ENCODE measurements around the gene DDX24.

DDX24 gene

GRCh38 chr14:94125659-94126418 is 44.8 kb upstream of the DDX24 start:
- TF ChIP-seq CTCF (IDR thresholded peaks at IDR 0.05), result no peak

- TF ChIP-seq CTCF (IDR thresholded peaks at IDR 0.05), result no peak
These were observed 43.8 kb upstream of the DDX24 start for GRCh38 chr14:94124582-94125377.

GRCh38 chr14:94123868-94124267 is 42.9 kb upstream of the DDX24 start:
- no peak for TF ChIP-seq CTCF (IDR thresholded peaks at IDR 0.05)

- no peak for TF ChIP-seq CTCF (IDR thresholded peaks at IDR 0.05)
These were observed 42.3 kb upstream of the DDX24 start for GRCh38 chr14:94123296-94123695.

- no peak for TF ChIP-seq CTCF (IDR thresholded peaks at IDR 0.05)
These were observed 41.4 kb upstream of the DDX24 start for GRCh38 chr14:94122438-94122837.

GRCh38 chr14:94121485-94121884 is 40.5 kb upstream of the DDX24 start:
- no peak for TF ChIP-seq CTCF (IDR thresholded peaks at IDR 0.05)

GRCh38 chr14:94120667-94121340 is 39.8 kb upstream of the DDX24 start:
- no peak for TF ChIP-seq CTCF (IDR thresholded peaks at IDR 0.05)

Data from LNCAP (cell line).